HG03066 (cell line): ENCODE data around the gene EIF4B.

Source experiments
- ATAC-seq: cut with Tn5 transposase; IDR thresholded peaks from one replicate; pipeline ENCODE4 v1.9.1; 2021; ENCODE audit warnings: low read depth; ENCODE audit not compliant: unreplicated experiment

Gene EIF4B

DNA sequence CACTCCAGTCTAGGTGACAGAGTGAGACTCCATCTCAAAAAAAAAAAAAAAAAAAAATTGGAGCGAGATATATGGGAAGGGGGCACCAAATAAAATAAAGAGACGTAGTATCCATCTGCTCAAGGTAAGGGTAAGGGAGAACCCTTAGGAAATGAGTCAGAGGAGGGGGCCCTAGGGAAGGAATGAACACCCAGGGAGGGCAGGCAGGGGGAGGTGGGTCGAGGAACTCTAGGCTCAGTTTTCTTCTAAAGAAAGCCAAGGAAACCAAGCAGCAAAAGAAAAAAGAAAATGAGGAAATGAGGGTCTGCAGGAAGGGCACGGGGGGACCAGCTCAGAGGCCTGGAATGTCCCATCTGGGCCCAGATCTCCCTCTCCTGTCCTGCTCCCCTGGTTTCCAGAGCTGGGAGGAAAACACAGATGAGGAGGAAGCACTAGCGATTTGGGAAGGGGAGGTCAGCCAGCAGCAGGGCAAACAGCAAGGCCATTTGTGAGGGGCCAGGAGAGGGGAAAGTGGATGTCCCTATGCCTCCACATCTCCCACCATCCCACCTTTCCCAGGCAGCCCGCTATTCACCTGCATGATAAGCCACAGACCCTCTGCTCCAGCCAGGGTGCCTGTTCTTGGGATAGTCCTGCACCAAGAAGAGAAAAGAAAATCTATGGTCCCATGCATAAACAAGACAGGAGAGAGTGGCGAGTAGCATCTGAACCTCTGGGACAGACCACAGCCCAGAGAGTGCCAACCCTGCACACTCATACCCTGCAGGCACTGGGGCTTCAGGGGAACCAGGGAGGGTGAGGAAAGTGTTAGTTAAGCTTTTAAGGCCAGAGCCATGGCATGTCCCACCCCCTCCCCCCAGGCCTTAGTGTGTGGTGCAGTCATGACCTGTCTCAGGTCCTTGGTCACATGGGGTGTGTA, 61.1 kb downstream of the EIF4B start:
- no peak for ATAC-seq

DNA sequence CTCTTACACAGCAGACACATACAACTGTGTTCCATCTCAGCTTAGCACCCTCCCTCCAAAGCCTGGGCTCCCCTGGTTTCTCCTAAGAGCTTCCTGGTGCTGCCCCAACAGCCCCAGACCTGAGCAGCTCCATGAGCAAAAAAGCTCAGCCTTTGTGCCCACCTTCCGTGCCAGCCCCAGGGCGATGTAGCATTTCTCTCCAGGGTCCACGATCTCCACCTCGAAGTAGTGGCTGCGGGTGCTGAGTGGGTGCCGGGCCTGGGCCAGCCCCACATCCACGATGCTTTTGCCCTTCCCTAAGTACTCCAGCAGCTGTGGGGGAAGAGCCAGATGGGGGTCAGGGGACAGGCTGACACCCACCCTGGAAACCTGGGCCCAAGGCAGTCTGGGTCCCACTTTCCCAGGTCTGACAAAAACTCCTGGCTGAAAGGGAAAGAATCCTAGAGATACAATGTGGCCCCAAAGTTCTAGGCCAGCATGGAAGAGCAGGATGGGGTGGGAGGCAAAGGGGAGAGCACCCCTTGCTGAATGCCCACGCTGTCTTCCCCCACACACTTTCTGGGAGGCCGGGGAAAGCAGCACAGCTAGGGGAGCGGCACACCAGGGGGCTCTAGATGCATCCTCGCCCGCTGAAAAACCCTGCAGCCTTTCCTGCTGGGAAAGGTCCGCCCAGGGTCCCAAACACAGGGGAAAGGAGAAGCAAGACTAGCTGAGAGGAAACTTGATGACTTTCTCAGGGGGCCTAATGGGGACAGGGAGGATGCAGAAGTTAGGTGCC, 61.9 kb downstream of the EIF4B start:
- no peak for ATAC-seq

DNA sequence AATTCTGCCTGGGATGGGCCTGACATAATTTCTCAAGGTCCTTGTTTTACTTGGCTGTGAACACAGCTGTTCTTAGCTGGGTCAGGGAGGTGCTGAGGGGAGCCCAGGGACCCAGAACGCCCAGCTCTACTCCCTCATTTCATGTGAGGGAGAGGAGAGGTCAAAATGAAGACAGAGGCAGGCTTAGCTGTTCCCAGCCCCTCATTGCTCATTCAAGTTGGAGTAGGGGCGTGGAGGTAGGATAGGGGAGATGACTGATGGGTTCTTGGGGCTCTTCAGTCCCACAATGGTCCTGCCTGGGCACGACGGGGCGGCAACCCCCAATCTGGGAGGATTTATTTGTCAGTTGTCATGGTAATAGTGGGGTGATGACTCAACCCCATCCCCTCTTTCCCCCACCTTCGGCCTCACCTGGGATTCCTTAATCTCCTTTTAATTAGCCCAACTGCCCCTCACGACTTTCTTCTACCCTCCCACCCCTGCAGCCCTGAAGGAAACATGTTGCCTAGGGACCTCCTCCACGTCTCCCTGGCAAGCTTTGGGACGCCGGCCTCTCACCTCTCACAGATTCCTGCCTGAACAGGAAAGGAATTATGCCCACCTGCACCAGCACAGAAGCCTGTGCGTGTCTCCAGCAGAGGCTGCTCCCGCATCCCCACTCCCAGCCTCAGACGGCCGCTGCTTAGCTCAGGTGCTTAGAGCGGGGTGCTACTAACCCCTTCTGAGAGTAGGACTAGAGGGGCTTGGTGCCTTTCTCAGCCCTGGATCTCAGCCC, 62.7 kb downstream of the EIF4B start:
- ATAC-seq = no peak

DNA sequence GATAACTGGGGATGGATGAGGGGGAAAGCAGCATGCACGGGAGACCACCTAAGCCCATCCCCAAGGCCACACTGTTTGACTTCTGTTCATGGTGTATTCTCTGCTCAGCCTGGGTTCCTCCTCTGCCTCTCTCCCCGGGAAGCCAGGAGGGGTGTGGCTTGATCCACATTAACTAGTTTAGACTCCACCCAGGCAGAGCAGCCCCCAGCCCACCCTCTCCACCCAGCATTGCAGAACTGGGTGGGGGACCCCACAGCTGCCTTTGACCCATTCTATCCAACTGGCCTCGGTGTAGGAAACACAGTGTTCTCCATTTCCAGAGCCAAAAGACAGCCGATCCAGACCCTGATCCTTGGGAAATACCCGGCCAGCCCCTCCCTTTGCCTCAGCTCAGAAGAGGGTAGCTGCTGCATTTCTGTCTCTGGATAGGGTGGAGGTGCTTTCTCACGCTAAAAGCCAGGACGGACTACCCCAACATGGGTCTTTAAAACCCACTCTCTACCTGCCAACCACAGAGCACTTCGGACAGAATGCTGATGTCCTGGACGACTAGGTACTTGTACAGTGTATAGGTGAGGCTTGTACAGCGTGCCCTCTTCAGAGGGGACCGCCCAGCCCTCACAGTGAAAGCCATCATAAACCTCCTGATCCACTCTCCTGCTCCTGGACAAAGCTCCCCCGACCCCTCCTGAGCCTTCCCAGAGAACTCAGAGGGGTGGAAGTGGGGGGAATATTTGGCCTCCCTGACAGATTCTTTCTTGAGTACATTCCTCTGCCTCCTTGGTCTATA, 63.6 kb downstream of the EIF4B start:
- ATAC-seq = no peak

DNA sequence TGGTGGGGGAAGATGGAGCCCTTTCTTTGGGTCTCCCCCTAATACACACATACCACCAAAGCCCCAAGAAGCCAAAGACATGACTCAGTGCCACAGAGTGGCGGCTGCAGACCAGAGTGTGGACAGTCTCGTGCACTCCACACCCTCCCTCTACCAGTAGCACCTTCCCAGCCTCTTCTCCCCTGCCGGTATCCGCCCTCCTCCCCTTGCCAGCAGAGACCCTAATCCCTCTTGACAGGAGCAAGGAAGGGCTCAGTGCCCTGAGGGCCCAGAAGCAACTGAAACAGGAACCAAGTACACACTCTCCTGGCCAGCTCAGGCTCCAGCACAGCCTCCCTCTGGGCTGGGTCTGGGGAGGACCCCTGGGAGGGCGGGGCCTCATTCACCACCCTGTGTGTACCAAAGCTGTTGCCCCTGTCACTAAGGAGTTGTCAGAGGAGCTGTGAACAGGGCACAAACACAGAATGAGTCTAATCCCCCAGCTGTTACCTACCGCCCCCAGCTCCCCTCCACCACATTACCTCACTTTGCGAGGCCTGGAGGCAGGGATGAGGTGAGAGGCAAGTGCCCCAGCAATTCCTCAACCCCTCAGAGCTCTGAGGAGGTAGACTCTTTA, 64.7 kb downstream of the EIF4B start:
- ATAC-seq = no peak

DNA sequence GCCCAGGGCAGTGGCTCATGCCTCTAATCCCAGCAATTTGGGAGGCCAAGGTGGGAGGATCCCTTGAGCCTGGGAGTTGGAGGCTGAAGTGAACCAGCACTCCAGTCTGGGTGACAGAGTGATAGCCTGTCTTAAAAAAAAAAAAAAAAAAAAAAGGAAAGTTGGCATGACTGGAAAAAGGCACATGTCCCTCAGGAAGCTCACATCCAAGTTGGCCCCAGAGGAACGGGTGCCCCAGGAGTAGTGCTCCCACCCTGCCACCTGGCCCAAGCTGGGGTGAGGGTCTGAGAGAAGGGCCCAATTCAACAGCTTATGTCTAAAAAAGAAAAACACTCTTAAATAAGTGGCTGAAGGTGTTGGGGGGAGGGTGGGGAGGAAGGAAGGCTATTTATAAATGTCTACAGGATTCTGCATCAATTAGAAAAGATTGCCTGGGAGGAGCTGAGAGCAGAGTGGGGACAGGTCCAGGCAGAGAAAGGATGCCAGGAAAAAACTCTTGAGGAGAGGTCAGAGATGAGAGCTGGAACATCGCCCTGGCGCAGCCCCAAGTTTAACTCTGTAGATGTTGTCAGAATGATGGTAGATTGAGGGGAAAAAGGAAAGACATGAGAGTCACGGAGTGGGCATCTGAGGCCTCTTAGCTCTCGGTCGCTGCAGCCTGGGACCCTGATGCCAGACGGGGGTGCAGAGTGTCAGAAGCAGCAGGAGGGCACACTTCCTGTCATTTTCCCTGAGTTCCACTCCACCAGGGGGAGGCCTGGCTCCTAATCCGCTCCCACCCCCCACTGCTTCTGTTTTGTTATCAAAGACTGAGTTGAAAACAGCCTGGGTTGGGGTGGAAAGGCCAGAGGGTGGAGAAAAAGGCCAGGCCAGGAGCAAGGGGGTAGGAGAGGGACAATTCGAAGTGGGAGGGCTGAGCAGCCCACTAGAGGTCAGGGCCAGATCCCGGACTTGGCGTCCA, 65.6 kb downstream of the EIF4B start:
- ATAC-seq = no peak

DNA sequence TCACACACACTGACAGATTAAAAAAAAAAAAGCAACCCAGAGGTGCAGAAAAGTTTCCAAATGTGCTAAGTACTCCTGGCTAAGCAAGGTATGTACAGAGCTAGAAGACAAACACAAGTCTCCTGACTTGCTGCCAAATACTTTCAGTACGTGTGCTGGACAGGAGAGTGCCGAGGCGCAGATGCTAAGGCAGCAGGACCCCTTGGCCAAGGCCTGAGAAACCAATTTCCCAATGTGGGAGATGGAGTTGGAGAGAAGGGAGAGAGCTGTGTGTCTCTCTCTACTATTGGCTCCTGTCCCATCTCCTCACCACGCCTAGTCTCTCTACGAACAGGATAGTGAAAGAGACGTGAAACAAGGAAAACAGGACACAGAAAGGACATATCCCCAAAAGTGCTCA, 67.6 kb downstream of the EIF4B start:
- ATAC-seq = no peak

DNA sequence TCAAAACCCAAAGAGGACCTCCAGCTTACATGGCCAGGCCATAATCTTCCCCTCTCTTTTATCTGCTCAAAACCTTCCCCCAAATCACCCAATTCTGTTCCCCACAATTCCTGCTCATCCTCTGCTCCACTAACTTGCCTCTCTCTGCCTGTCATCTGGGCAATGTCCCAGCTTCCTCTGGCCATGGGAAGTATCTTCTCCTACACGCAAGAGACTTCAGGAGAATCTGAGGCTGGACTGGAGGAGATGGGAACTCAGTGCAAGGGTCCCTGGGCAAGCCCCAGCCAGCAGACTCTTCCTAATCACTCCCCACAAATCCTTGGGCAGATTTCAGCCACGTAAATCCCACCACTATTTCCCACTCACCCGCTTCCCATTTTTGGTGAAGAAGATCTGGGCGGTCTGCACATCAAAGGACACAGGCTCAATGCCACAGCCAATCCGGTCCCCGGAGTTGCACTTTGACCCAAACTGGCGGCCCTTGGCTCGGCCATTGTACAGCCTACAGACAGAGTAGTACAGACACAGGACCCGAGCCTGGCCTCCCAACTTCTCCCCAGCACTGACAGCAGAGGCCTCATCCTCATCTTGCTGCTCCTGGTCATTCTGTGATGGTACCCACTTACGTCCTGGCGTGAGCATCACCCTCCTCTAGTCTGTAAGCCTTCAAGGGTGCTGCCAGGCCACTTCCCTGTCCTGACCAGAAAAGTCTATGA, 68.2 kb downstream of the EIF4B start:
- no peak for ATAC-seq

DNA sequence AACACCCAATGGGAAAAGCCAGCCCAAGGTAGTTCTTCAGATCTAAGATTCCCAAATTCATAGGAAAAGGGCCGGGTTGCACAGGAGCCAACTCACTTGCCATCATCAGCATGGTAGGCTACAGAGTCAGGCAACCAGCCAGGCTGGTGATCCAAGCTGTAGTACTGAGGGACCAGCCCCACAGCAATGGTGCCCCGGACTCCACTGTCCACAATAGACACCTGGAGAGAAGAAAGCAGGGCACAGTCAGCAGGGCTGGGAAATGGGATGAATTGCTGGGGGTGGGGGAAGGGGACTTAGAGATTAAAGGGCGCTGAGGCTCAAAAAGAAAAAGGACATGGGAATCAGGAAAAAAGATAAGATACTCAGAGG, 68.7 kb downstream of the EIF4B start:
- ATAC-seq = no peak

DNA sequence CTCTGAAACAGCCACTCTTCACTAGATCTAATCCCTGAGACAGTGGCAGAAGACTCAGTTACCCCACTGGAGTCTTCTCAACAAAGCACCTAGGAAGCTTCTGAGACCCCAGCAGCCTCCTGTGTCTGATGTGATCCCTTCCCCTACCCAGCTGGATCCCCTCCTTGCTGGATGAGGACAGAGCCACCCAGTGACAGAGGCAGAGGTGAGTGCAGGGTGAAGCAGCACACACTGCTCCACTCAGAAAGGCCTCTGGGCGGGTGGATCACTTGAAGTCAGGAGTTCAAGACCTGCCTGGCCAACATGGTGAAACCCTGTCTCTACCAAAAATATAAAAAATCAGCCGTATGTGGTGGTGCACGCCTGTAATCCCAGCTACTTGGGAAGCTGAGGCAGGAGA, 70.2 kb downstream of the EIF4B start:
- ATAC-seq = no peak

DNA sequence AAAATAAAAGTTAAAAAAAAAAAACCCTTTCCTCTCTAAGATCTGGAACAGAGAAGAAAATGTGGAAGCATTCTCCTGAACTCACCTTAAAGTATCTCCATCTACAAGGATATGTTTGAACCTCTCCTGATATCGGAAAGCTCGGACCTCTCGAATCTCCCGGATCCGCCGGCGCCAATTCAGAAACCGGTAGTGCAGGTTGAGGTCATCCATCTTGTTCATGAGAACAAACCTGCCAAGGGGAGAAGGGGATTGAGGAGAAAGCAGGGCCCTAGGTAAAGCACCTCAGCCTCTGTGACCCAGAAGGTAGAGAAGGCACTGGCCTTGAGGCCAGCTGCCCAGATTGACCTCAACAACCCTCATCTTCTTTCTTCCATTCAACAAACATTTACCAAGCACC, 70.8 kb downstream of the EIF4B start:
- ATAC-seq = no peak

DNA sequence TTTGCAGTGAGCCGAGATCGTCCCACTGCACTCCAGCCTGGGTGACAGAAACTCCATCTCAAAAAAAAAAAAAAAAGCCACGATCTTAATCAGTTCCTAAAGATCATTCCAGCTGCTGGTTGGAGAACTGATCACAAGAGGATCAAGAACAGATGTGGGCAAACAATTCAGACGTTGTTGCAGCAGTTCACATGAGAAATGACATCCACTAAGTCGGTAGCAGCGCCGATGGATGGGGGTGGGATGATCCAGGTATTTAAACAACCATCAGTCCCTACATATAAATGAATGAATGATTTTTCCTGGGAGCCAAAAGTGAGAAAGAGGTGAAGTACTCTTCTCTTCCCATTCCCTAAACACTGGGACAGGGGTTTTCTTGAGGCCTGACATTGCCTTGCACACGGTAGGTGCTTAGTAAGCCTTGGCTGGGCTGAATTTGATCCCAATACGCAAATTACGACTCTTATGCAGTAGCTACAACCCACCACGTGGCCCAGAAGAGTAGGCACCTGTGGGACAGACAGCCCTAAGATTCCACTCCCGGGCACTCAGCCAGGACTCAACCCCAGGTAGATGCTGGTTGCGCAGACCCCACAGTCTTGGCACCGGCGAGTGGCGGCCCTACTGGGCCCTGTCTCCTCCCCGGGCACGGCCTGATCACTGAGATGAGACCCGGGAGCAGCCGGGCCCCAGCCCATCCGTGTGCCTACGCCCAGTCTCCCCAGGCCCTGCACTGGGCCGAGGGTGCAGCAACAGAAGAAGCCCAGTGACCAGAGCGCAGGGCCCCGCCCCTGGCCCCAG, 72.4 kb downstream of the EIF4B start:
- ATAC-seq = peak; percentile 10

DNA sequence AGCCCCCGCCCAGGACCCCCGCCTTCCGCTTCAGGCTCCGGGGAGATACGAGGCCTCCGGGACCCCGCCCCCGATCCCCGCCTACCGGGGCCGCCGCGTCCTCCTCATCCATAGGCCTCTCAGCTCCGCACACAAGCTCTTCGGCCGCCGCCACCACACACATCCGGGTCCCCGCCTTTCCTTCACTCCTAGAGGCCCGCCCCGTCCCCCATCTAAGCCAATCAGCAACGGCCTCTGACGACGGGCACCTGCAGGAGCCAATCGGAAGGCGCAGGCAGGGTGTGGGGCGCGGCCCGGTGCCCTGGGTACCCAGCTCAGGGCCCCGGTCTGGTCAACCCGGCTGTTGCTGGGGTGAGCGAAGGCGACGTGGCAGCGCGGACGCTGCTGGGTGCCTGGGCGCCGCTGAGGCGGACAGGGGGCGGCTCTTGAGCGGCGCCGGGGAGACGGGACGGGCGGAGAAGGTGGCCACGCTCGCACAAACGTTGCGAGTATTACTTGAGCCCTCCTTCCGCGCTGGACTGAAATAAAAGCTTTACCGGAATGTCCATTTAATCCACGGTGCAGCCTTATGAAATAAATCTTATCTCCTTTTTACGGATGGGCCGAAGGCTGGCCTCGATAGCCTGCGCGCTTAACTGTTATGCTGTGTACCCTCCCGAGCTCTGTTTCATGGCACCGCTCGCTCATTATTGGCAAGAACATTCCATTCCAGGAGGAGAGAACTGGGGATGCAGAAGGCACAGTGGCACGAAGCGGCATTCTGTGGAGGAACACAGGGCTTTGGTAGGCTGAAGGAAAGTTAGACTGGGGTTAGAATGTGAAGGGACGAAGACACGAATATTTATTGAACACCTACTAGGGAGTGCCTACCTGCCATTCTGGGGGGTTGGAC, 73.2 kb downstream of the EIF4B start, which contains the start of gene SPRYD3:
SPRYD3 (minus strand) TSS at position 165 of the 892 bp plus-strand sequence; CDS start at position 108, 57 bp downstream.
- peak; percentile 96 for ATAC-seq

DNA sequence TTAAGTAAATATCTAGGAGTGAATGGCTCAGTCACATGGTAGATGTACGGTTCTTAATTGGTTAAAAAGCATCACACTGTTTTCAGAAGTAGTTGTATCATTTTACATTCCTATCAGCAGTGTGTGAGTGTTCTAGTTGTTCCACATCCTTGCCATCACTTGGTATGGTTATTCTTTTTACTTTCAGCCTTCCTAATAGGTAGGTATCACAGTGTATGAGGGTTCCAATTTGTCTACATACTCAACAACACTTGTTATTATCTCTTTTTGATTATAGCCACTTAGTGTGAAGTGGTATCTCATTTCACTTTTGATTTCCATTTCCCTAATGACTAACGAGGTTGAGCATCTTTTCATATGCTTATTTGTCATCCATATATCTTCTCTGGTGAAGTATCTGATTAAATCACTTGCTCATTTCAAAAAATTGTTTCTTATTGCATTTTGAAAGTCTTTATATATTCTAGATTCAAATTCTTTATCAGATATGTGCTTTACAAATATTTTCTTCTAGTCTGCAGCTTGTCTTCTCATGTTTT, 76.5 kb downstream of the EIF4B start:
- no peak for ATAC-seq

DNA sequence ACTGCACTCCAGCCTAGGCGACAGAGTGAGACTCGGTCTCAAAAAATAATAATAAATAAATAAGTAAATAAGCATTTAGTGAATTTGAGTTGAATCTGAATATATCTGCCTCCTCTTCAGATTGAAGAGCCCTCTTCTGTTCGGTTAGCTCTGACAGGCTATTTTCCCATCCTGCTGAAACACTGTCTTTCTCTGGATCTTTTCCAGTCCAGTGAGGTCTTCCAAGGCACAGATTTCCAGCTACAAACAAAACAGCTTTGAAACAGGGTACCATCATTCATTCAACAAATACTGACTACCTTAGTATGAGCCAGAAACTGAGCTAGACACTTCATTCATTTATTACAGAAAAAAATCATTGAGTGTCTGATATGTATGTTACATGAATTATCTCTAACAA, 80.1 kb downstream of the EIF4B start:
- no peak for ATAC-seq

DNA sequence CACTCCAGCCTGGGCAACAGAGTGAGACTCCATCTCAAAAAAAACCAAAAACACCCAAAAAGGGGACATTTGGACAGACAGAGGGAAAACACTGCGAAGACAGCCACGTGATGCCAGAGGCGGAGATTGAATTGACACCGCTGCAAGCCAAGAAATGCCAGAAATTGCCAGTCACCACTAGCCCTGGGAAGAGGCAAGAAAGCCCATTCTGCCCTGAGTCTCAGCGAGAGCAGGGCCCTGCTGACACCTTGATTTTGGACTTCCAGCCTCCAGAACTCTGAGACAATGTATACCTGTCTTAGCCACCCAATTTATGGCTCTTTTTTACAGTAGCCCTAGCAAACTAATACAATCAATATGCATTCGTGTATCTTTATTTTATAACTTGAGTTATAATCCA, 83.8 kb downstream of the EIF4B start:
- no peak for ATAC-seq
